ENCODE measurements around the gene MIA3.

The MIA3 gene

GRCh38 chr1:222629921-222630535, 12.1 kb downstream of the MIA3 start:
- Histone ChIP-seq H3K9me2 (replicated peaks; ENCODE audit: control insufficient read depth, low read length) (no peaks in the 10 kb centered on the region), H3K9me3 (ENCODE audit: control insufficient read depth, insufficient read depth, low read length) (no peaks in the 10 kb centered on the region), H3F3A (ENCODE audit: control insufficient read depth, insufficient read depth) (no peaks in the 10 kb centered on the region), H3K27me3 (ENCODE audit: control insufficient read depth, low read length) (no peaks in the 10 kb centered on the region), H3K4me1 (ENCODE audit: control insufficient read depth, low read length) (no peaks in the 10 kb centered on the region), H3K4me3 (ENCODE audit: low read length) (no peak overlapping the region), H3K36me3 (ENCODE audit: control insufficient read depth, low read length) (peaks cover 17% of the 10 kb centered on the region), H4K20me1 (ENCODE audit: control insufficient read depth, insufficient read depth, low read depth, low read length) (no peaks in the 10 kb centered on the region), H3K27ac (ENCODE audit: low read depth, low read length) (no peak overlapping the region), H3K4me2 (ENCODE audit: low read length) (no peak overlapping the region), H3K79me2 (ENCODE audit: control insufficient read depth, low read length) (no peaks in the 10 kb centered on the region)
- TF ChIP-seq CTCF (IDR thresholded peaks at IDR 0.05; ENCODE audit: low read depth, low read length, poor library complexity, severe bottlenecking) (no peak), EZH2phosphoT487 (IDR thresholded peaks at IDR 0.05; ENCODE audit: borderline replicate concordance, low read length) (no peak)

GRCh38 chr1:222631611-222632208, 13.8 kb downstream of the MIA3 start:
- TF ChIP-seq CTCF (IDR thresholded peaks at IDR 0.05; ENCODE audit: low read depth, low read length, poor library complexity, severe bottlenecking) = no peak
- no peak for TF ChIP-seq EZH2phosphoT487 (IDR thresholded peaks at IDR 0.05; ENCODE audit: borderline replicate concordance, low read length)
- Histone ChIP-seq H3K4me1 (ENCODE audit: control insufficient read depth, low read length) (no peaks in the 10 kb centered on the region), H3F3A (ENCODE audit: control insufficient read depth, insufficient read depth) (no peaks in the 10 kb centered on the region), H4K20me1 (ENCODE audit: control insufficient read depth, insufficient read depth, low read depth, low read length) (no peaks in the 10 kb centered on the region), H3K79me2 (ENCODE audit: control insufficient read depth, low read length) (no peaks in the 10 kb centered on the region), H3K4me3 (ENCODE audit: low read length) (no peak overlapping the region), H3K4me2 (ENCODE audit: low read length) (no peak overlapping the region), H3K9me3 (ENCODE audit: control insufficient read depth, insufficient read depth, low read length) (no peaks in the 10 kb centered on the region), H3K27me3 (ENCODE audit: control insufficient read depth, low read length) (no peaks in the 10 kb centered on the region), H3K36me3 (ENCODE audit: control insufficient read depth, low read length) (peaks cover 18% of the 10 kb centered on the region), H3K27ac (ENCODE audit: low read depth, low read length) (no peak overlapping the region), H3K9me2 (replicated peaks; ENCODE audit: control insufficient read depth, low read length) (no peaks in the 10 kb centered on the region)

- H3K4me3 ChIP-seq (ENCODE audit: low read length) = no peak overlapping the region
- no peak overlapping the region for H3K27ac ChIP-seq (ENCODE audit: low read depth, low read length)
- no peak overlapping the region for H3K4me2 ChIP-seq (ENCODE audit: low read length)
- no peaks in the 10 kb centered on the region for H3K9me3 ChIP-seq (ENCODE audit: control insufficient read depth, insufficient read depth, low read length)
- H4K20me1 ChIP-seq (ENCODE audit: control insufficient read depth, insufficient read depth, low read depth, low read length) = no peaks in the 10 kb centered on the region
- no peaks in the 10 kb centered on the region for H3K9me2 ChIP-seq (replicated peaks; ENCODE audit: control insufficient read depth, low read length)
- peaks cover 16% of the 10 kb centered on the region for H3K36me3 ChIP-seq (ENCODE audit: control insufficient read depth, low read length)
- TF ChIP-seq CTCF (IDR thresholded peaks at IDR 0.05; ENCODE audit: low read depth, low read length, poor library complexity, severe bottlenecking) (no peak), EZH2phosphoT487 (IDR thresholded peaks at IDR 0.05; ENCODE audit: borderline replicate concordance, low read length) (no peak)
- no peaks in the 10 kb centered on the region for H3F3A ChIP-seq (ENCODE audit: control insufficient read depth, insufficient read depth)
- no peaks in the 10 kb centered on the region for H3K79me2 ChIP-seq (ENCODE audit: control insufficient read depth, low read length)
- no peaks in the 10 kb centered on the region for H3K27me3 ChIP-seq (ENCODE audit: control insufficient read depth, low read length)
- H3K4me1 ChIP-seq (ENCODE audit: control insufficient read depth, low read length) = no peaks in the 10 kb centered on the region
Measured at GRCh38 chr1:222632749-222633148, 14.9 kb downstream of the MIA3 start.
